Neural cell (in vitro differentiated cells): ENCODE data around the gene UPF1. TPM values are rescaled to one million over a fixed set of nuclear protein-coding genes. Genes with fewer than 3 reads are reported as not detected.

Source experiments
- H2AFZ ChIP-seq: fragments of 200-600, 300-800 bp; sonication (generic), shearing (Covaris generic); 2 replicates; pipeline ENCODE4 v1.6.0; 2014; ENCODE audit warnings: low read depth, mild to moderate bottlenecking, antibody characterized with exemption, low read length, moderate library complexity
- H3F3A ChIP-seq: fragments of 200-600 bp; shearing (Covaris generic); 2 replicates; pipeline ENCODE4 v1.6.1; 2016; ENCODE audit warnings: mild to moderate bottlenecking, moderate library complexity, mixed read lengths, antibody characterized with exemption, low read length; ENCODE audit not compliant: insufficient read depth, poor library complexity, severe bottlenecking
- H3K27ac ChIP-seq: fragments of 200-600, 300-800 bp; sonication (generic), shearing (Covaris generic); 2 replicates; pipeline ENCODE4 v1.5.1; 2014; ENCODE audit warnings: mild to moderate bottlenecking, low read length, moderate library complexity
- H3K27me3 ChIP-seq: fragments of 300-800, 200-600 bp; sonication (generic), shearing (Covaris generic); 2 replicates; pipeline ENCODE4 v1.6.0; 2014; ENCODE audit warnings: mild to moderate bottlenecking, low read depth, low read length, moderate library complexity; ENCODE audit not compliant: insufficient read depth
- H3K36me3 ChIP-seq: fragments of 300-800, 200-600 bp; sonication (generic), shearing (Covaris generic); 2 replicates; pipeline ENCODE4 v1.5.1; 2014; ENCODE audit warnings: mild to moderate bottlenecking, antibody characterized with exemption, low read length, moderate library complexity; ENCODE audit not compliant: insufficient read depth
- H3K4me2 ChIP-seq: fragments of 300-800, 200-600 bp; sonication (generic), shearing (Covaris generic); 2 replicates; pipeline ENCODE4 v1.6.0; 2014; ENCODE audit warnings: mild to moderate bottlenecking, low read length
- H3K4me3 ChIP-seq: fragments of 300-800, 200-600 bp; sonication (generic), shearing (Covaris generic); 2 replicates; pipeline ENCODE4 v1.5.1; 2014; ENCODE audit warnings: mild to moderate bottlenecking, low read length, moderate library complexity
- H3K79me2 ChIP-seq: fragments of 200-600 bp; shearing (Covaris generic); replicated peaks from 2 replicates; pipeline ENCODE4 v1.6.0; 2014; ENCODE audit warnings: mild to moderate bottlenecking, low read length, moderate library complexity; ENCODE audit not compliant: insufficient read depth
- H3K9ac ChIP-seq: fragments of 300-800, 200-600 bp; sonication (generic), shearing (Covaris generic); 2 replicates; pipeline ENCODE4 v1.6.1; 2016; ENCODE audit warnings: mild to moderate bottlenecking, low read length, mixed read lengths
- H3K9me2 ChIP-seq: fragments of 200-600 bp; shearing (Covaris generic); 2 replicates; pipeline ENCODE4 v1.6.1; 2016; ENCODE audit warnings: mild to moderate bottlenecking, low read length, mixed read lengths; ENCODE audit not compliant: insufficient read depth
- H3K9me3 ChIP-seq: fragments of 200-600, 300-800 bp; sonication (generic), shearing (Covaris generic); 2 replicates; pipeline ENCODE4 v1.6.1; 2016; ENCODE audit warnings: mild to moderate bottlenecking, mixed run types, low read length, moderate library complexity, mixed read lengths
- H4K20me1 ChIP-seq: fragments of 200-600 bp; shearing (Covaris generic); 2 replicates; pipeline ENCODE4 v1.6.1; 2016; ENCODE audit warnings: mild to moderate bottlenecking, mixed run types; ENCODE audit not compliant: insufficient read depth
- EP300 ChIP-seq: fragments of 450-650 bp; conservative IDR thresholded peaks from 2 replicates; pipeline ENCODE4 v1.6.1; 2014; ENCODE audit warnings: antibody characterized with exemption, mild to moderate bottlenecking, moderate library complexity; ENCODE audit not compliant: poor library complexity, severe bottlenecking
- EZH2 ChIP-seq: fragments of 200-600, 300-800 bp; shearing (Covaris generic), sonication (generic); IDR thresholded peaks from 2 replicates; pipeline ENCODE4 v1.6.1; 2014; ENCODE audit warnings: antibody characterized with exemption, low read length, borderline replicate concordance, mild to moderate bottlenecking; ENCODE audit not compliant: insufficient read depth, poor library complexity, severe bottlenecking
- MXI1 ChIP-seq: fragments of 450-650 bp; conservative IDR thresholded peaks from 2 replicates; pipeline ENCODE4 v1.6.1; 2014; ENCODE audit warnings: antibody characterized with exemption, mild to moderate bottlenecking; ENCODE audit not compliant: poor library complexity, severe bottlenecking
- POLR2AphosphoS5 ChIP-seq: IDR thresholded peaks from 2 replicates; pipeline ENCODE4 v1.6.1; 2012
- RAD21 ChIP-seq: fragments of 450-650 bp; conservative IDR thresholded peaks from 2 replicates; pipeline ENCODE4 v1.6.1; 2014; ENCODE audit warnings: antibody characterized with exemption, mild to moderate bottlenecking, moderate library complexity
- SMC3 ChIP-seq: fragments of 450-650 bp; conservative IDR thresholded peaks from 2 replicates; pipeline ENCODE4 v1.6.1; 2014; ENCODE audit warnings: antibody characterized with exemption, mild to moderate bottlenecking, moderate library complexity; ENCODE audit not compliant: poor library complexity
- TAF1 ChIP-seq: IDR thresholded peaks from 2 replicates; pipeline ENCODE4 v1.6.1; 2012; ENCODE audit warnings: low read depth
- polyA plus RNA-seq: library from polyadenylated mRNA; depleted of rRNA; stranded (reverse); fragments of >200 nt; gene quantifications from 2 replicates; pipeline ENCODE4 v1.2.3, GENCODE V29; 2014
- TF ChIP-seq, protein P1 (sequence below): IDR thresholded peaks from 2 replicates; pipeline ENCODE4 v1.6.1; 2012; ENCODE audit warnings: borderline replicate concordance
- TF ChIP-seq, protein P2 (sequence below): fragments of 450-650 bp; IDR thresholded peaks from 2 replicates; pipeline ENCODE4 v1.5.1; 2014; ENCODE audit warnings: antibody characterized with exemption, mild to moderate bottlenecking, moderate library complexity; ENCODE audit not compliant: poor library complexity, severe bottlenecking

UPF1 gene
- polyA plus RNA-seq, 1 donor from 2014 or later: 39.3 TPM

- no peaks in the 10 kb centered on the region for H3K27me3 ChIP-seq
- no peaks in the 10 kb centered on the region for H3K36me3 ChIP-seq
- H3F3A ChIP-seq: no peaks in the 10 kb centered on the region
- no peak overlapping the region for H2AFZ ChIP-seq
- H3K79me2 ChIP-seq: peaks cover 51% of the 10 kb centered on the region
- H3K27ac ChIP-seq: no peak overlapping the region
- TF ChIP-seq RAD21 (no peak), EZH2 (no peak), MXI1 (no peak), POLR2AphosphoS5 (no peak), SMC3 (no peak), TAF1 (no peak), EP300 (no peak)
- TF ChIP-seq, protein P1, sequence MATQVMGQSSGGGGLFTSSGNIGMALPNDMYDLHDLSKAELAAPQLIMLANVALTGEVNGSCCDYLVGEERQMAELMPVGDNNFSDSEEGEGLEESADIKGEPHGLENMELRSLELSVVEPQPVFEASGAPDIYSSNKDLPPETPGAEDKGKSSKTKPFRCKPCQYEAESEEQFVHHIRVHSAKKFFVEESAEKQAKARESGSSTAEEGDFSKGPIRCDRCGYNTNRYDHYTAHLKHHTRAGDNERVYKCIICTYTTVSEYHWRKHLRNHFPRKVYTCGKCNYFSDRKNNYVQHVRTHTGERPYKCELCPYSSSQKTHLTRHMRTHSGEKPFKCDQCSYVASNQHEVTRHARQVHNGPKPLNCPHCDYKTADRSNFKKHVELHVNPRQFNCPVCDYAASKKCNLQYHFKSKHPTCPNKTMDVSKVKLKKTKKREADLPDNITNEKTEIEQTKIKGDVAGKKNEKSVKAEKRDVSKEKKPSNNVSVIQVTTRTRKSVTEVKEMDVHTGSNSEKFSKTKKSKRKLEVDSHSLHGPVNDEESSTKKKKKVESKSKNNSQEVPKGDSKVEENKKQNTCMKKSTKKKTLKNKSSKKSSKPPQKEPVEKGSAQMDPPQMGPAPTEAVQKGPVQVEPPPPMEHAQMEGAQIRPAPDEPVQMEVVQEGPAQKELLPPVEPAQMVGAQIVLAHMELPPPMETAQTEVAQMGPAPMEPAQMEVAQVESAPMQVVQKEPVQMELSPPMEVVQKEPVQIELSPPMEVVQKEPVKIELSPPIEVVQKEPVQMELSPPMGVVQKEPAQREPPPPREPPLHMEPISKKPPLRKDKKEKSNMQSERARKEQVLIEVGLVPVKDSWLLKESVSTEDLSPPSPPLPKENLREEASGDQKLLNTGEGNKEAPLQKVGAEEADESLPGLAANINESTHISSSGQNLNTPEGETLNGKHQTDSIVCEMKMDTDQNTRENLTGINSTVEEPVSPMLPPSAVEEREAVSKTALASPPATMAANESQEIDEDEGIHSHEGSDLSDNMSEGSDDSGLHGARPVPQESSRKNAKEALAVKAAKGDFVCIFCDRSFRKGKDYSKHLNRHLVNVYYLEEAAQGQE: no peak
- TF ChIP-seq, protein P2, sequence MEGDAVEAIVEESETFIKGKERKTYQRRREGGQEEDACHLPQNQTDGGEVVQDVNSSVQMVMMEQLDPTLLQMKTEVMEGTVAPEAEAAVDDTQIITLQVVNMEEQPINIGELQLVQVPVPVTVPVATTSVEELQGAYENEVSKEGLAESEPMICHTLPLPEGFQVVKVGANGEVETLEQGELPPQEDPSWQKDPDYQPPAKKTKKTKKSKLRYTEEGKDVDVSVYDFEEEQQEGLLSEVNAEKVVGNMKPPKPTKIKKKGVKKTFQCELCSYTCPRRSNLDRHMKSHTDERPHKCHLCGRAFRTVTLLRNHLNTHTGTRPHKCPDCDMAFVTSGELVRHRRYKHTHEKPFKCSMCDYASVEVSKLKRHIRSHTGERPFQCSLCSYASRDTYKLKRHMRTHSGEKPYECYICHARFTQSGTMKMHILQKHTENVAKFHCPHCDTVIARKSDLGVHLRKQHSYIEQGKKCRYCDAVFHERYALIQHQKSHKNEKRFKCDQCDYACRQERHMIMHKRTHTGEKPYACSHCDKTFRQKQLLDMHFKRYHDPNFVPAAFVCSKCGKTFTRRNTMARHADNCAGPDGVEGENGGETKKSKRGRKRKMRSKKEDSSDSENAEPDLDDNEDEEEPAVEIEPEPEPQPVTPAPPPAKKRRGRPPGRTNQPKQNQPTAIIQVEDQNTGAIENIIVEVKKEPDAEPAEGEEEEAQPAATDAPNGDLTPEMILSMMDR: no peak
- H3K4me2 ChIP-seq: peak overlapping the region; percentile 85
- no peaks in the 10 kb centered on the region for H3K9me2 ChIP-seq
- H3K9ac ChIP-seq: peak overlapping the region; percentile 83
- H4K20me1 ChIP-seq: peaks cover 22% of the 10 kb centered on the region
- H3K4me3 ChIP-seq: peak overlapping the region; percentile 90
- H3K9me3 ChIP-seq: no peaks in the 10 kb centered on the region
Observed at GRCh38 chr19:18834644-18834984, 2.9 kb downstream of the UPF1 start.

DNA sequence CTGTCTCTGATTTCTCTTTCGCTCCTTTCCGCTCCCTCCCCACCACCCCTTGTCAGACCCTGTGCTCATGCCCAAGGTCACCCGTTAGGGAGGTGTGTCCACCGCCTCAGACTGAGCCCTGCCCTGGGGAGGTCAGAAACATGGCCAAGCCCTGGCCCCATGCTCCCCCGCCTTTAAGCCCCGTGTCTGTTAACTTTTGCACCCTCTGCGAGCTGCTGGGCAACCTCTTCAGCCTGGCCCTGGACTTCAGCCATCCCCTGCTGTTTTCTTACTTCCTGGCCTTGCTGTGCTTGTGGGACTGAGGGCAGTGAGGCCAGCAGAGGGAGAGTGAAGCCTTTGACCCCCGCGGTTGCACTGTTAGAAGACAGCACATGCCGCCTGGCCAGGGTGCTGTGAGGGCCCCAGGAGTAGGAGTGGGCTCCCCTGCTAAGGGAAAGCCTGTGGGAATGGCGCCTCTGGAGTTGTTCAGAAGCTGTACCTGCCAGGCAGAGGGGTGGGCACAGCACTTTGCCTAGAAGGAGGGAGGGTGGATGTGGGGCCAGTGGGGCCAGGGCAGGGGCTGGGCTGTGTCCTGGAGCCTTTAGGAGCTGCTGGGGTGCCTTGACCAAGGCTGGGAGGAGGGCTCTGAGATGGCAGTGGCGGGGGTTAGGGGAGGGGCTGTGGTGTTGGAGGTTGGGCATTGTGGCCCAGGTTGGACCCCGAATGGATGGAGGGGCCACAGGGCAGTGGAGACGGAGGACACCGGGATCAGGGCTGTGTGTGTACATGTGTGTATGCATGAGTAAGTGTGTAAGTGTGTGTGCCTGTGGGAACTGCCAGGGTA, 7.9 kb downstream of the UPF1 start:
- no peak for TF ChIP-seq MXI1
- TF ChIP-seq, protein P1: no peak
- no peak for TF ChIP-seq SMC3
- TF ChIP-seq EZH2: no peak
- Histone ChIP-seq H3F3A (no peaks in the 10 kb centered on the region), H3K9me2 (no peaks in the 10 kb centered on the region), H4K20me1 (peaks cover 1% of the 10 kb centered on the region), H3K27me3 (no peaks in the 10 kb centered on the region), H3K27ac (no peak overlapping the region), H3K36me3 (no peaks in the 10 kb centered on the region), H3K9me3 (no peaks in the 10 kb centered on the region), H3K4me2 (no peak overlapping the region), H3K79me2 (peaks cover 55% of the 10 kb centered on the region), H3K9ac (no peak overlapping the region), H2AFZ (no peak overlapping the region), H3K4me3 (no peak overlapping the region)
